Measurements from ENCODE around the gene CHCHD3. TPM values are rescaled to one million over a fixed set of nuclear protein-coding genes. Genes with fewer than 3 reads are reported as not detected.
"Not testable (repeated sequence)": the region's sequence is repeated elsewhere in the genome, so short reads cannot be mapped to it uniquely, and the experiment has no call there.

CHCHD3 gene
- total RNA-seq, 1 experiment from 2014 or later: 138 TPM

DNA sequence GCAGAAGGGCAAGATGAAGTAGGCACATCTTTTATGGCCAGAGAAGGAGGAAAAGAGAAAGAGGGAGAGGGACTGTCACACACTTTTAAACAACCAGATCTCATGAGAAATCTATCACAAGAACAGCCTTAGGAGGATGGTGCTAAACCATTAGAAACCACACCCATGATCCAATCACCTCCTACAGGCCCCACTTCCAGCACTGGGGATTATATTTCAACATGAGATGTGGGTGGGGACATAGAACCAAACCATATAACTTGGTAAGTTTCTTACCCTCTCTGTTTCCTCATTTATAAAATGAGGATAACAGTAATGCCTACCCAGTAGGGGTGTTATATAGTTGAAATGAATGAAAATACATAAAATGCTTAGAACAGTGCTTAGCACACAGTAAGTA lies 66.0 kb downstream of the CHCHD3 start:
- DNase-seq (ENCODE audit: extremely low read depth, low read depth): no peak

- DNase-seq (ENCODE audit: extremely low read depth, low read depth): no peak
Observed at GRCh38 chr7:133011746-133012145, 70.1 kb downstream of the CHCHD3 start.

- no peak for DNase-seq (ENCODE audit: extremely low read depth, low read depth)
Observed at GRCh38 chr7:133009426-133010252, 72.3 kb downstream of the CHCHD3 start.

GRCh38 chr7:133007961-133008360 lies 73.9 kb downstream of the CHCHD3 start:
- DNase-seq (ENCODE audit: extremely low read depth, low read depth): no peak

GRCh38 chr7:133003052-133003910 lies 78.6 kb downstream of the CHCHD3 start:
- no peak for DNase-seq (ENCODE audit: extremely low read depth, low read depth)

GRCh38 chr7:133001727-133002126 lies 80.2 kb downstream of the CHCHD3 start:
- DNase-seq (ENCODE audit: extremely low read depth, low read depth): no peak

- DNase-seq (ENCODE audit: extremely low read depth, low read depth): no peak
Observed at GRCh38 chr7:132999845-133000244, 82.0 kb downstream of the CHCHD3 start.

DNA sequence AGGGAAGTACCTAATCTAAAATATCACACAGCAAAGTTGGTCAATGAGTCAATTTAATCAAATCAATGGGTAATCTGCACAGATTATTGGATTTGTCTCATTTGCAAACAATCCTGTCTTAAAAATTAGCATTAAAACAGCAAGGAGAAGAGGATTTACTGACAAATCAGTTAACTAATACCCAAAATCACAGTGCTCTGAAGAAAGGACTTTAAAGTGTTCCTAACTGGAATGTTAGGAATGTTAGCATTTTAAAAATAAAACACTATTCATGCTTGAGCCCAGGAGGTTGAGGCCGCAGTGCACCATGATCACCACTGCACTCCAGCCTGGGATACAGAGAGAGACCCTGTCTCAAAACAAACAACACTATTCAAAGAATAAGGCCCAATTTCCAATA lies 83.1 kb downstream of the CHCHD3 start:
- DNase-seq (ENCODE audit: extremely low read depth, low read depth): no peak

- no peak for DNase-seq (ENCODE audit: extremely low read depth, low read depth)
Observed at GRCh38 chr7:132997505-132997904, 84.4 kb downstream of the CHCHD3 start.

DNA sequence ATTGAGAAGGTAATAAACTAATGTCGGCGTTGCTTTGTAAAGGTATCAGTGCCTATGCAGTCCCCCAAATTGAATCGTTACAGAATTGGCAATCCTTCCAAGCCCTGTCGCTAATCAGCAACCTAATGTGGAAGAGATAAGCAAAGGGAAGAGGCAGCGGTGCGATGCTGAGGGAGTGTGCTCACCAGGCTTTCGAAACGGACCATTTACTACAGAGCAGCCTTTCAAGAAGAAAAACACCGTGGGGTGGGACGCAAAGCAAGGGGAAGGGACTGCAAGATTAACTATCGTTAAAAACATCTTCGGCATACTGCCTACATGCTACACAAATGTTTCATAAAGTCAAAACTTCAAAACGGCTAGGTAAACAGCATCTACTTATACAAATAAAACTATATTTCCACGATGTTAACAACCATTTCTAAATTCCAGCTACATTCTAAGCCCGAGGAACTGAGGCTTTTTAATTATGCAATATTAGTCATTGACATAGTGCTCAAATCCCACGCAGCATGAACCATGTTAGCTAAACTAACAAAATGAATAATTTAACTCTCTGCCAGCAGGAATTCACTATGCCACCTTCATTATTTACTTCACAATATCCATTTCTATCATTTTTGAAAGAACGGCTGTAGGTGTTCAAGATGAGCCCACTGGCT lies 85.2 kb downstream of the CHCHD3 start:
- no peak for DNase-seq (ENCODE audit: extremely low read depth, low read depth)

DNA sequence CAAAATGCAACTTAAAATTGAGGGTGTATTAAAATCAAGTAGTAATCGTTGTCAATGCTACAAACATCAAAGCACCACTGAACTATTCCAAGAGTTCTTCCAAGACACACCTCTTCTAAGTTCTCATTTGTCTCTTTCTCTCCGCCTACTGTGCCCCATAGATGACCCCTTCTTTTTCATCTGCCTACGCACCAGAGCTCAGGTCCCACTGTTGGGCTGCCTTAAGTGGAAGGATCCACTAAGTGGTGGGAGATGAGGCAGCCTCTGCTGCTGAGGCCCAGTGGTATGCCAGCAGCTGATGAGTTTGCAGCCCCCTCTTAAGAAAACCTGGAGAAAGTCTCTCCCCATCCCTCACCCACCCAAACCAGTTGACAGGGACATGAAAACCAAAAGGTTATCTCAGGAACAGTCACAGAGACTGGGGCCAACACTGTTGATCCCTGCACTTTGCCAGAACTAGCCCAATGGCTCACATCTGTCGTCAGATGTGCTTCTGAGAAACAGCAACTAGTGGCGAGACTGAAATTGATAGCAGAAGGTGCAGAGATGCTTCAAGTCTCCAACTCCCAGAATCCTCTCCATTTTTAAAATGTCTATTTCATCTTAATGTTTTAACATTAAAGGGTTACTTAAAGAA lies 88.4 kb downstream of the CHCHD3 start:
- DNase-seq (ENCODE audit: extremely low read depth, low read depth): no peak

DNA sequence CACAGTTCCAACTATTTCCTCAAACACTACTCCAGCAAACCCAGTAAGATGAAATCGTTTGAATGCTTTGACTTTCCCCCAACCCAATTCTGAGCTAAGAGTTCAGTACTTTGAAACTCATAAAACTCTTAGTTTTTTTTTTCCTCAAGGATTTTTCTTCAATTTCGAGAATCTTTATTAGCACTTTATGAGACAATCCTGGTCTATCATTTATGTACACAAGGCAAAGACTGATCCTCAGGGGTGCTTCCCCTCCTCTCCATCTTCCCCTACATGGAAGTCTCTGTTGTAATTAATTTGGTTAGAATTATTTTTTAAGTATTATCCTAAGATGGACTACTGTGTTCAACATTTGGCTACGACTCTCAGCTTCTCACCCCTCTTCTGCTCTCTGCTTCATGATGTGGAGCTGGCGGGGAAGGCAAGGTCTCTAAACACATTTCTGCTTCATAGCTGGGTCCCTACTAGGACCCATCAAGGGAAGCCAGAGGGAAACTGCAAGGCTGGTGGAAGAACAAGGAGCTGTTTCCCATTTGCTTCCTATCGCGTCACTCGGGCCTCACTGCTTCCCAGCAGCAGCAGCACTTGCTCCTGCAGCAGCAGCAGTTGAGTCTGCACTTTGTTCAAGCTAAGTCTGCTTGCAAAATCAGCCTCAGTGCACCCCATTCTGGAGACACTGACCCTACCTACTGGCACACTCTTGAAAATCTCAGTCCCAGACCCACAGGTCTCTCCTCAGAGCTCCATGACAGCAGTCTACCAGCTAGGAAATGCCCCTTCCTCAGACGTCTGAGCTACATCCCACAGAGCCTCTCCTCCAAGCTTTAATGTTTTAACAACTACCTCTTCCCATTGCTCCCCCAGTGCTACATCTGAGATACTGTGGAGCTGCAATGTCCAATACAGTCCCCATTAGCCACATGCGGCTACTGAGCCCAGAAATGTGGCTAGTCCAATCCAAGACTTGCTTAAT lies 90.0 kb downstream of the CHCHD3 start:
- no peak for DNase-seq (ENCODE audit: extremely low read depth, low read depth)

DNA sequence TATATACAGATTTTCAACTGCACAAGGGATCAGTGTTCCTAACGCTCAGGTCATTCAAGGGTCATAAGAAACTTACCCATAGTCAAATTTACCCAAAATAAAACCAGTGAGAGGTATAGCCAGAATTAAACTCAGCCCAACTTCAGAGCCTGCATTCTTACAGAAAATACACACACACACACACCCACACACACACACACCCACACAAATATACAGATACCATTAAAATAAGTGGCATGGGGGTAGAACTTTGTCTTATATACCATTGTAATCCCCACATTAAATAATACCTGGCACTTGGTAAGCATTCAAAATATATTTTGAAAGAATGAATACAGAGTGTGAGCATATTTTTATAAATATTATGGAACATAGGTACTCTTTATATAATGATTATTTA lies 93.8 kb downstream of the CHCHD3 start:
- no peak for DNase-seq (ENCODE audit: extremely low read depth, low read depth)

DNA sequence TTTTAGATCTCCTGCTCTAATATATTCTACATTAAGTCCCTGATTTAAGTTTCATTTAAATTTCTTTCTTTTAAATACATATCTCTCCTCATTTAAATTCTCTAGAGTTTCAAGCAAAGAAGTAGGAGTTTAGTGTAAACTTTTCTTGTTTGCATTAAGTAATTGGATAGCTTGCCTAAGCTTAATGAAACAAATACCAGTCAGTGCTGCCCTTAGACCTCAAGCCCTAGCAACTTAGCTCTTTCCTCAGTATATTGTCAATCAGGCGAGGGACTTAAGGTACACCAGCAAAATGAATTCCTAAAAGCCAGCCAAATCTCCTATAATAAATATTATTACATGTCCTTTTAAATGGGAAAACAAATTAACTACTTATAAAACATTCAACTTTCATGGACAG lies 101.5 kb downstream of the CHCHD3 start:
- no peak for DNase-seq (ENCODE audit: extremely low read depth, low read depth)

DNA sequence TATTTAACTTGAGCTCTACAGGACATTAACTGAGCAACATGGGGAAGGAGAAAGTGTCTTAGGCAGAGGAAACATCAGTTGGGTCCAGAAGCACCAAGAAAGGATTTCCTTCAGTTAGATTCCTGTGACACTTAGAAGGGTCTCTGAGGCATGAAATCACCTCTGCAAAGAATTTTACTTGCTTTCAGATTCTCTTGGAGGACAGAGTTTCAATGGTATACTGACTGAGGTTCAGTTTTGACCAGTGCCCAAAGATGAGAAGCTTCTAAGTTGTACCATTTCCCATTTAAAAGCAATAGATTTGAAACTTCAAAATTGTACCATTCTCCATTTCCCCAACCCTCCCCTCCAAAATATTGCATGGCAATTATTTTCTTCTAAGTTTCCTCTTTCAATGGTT lies 102.4 kb downstream of the CHCHD3 start:
- no peak for DNase-seq (ENCODE audit: extremely low read depth, low read depth)

DNA sequence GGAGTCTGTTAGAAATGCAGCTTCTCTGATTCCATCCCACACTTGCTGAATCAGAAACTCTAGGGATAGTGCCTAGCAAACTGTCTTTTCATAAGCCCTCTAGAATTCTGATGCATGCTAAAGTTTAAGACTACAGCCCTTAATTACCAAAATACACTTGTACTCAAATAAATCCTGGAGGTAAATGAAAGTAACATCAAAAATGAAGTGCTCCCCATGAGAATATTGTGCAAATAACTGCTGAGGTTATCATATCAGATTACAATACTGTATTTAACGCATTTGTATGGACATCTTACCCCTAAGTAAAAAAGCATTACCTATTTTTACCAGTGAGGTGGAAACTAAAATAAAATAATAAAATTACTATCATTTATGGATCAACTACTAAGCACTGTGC lies 104.7 kb downstream of the CHCHD3 start:
- DNase-seq (ENCODE audit: extremely low read depth, low read depth): no peak

DNA sequence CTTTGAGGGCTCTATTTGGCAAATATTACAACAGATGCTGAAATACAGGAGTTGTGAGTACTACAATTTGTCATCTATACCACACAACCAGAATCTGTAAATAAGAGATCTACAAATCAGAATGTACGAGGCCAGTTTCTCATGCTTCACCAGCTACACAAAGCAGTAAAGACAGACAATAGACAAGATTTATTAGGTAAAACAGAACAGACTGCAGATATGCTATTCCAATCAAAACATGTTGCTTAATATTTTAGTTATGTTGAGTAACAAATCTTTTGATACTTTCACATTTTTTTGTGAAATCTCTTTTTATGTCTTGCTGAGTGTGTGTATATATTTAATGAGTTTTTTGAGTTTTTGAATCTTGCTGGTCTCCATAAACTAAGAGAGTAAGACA lies 109.1 kb downstream of the CHCHD3 start:
- DNase-seq (ENCODE audit: extremely low read depth, low read depth): no peak

DNA sequence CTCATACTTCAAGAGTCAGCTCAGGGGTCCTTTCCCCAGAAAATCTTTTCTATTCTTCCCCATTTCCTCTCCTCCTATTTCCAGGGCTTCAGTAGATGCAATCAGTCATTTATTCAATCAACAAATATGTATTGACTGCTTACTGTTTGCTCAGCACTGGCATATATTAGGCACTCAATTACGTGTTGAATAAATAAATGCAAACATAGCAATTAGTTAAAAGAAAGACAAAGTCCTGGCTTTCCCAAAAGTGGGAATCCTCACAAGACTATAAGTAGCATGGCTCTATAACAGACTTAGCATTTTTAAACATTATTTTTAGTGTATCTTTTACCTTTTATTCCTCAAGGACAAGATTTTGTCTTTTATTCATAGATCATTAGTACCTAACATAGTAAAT lies 111.6 kb downstream of the CHCHD3 start:
- no peak for DNase-seq (ENCODE audit: extremely low read depth, low read depth)

DNA sequence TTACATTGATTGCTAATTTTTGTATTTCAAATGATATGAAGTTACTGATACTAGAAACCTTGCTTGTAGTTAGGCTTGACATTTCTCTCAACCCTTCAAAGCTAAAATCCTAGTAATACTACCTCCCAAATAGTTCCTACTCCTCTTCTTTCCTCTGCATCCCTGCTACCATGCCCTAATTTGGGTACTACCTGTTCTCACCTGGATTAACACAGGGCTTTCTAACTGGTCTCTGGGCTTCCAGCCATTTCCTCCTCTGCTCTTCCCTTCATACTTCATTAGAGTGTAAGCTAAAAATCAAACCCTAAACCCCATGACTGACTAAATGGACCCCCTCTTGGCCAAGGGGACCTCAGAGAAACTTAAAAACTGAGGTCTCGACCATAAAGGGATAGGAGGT lies 112.4 kb downstream of the CHCHD3 start:
- DNase-seq (ENCODE audit: extremely low read depth, low read depth): no peak

- DNase-seq (ENCODE audit: extremely low read depth, low read depth): not testable (repeated sequence)
Observed at GRCh38 chr7:132967470-132967848, 114.4 kb downstream of the CHCHD3 start.

All from NCI-H460 (cell line).